Peyer's patch (tissue), 4 donors: ENCODE data around the gene YIPF3. TPM values are rescaled to one million over a fixed set of nuclear protein-coding genes. Genes with fewer than 3 reads are reported as not detected.
"Not testable (repeated sequence)": the region's sequence is repeated elsewhere in the genome, so short reads cannot be mapped to it uniquely, and the experiment has no call there.

ENCODE experiments used
- DNase-seq, 3 donors: peaks; one replicate each; pipeline ENCODE4 v3.0.0-alpha.2; 2017 to 2019
- H3K27ac ChIP-seq, 4 donors: fragments of 200-600 bp; sonication (generic); one replicate each; pipeline ENCODE4 v1.5.1; 2016 to 2019
- H3K27me3 ChIP-seq, 2 donors: fragments of 200-600 bp; sonication (generic); one replicate each; pipeline ENCODE4 v1.5.1; 2019
- H3K36me3 ChIP-seq, 3 donors: fragments of 200-600 bp; sonication (generic); one replicate each; pipeline ENCODE4 v1.5.1; 2016 to 2019
- H3K4me1 ChIP-seq, 4 donors: fragments of 200-600 bp; sonication (generic); one replicate each; pipeline ENCODE4 v1.5.1; 2016 to 2019
- H3K4me3 ChIP-seq, 4 donors: fragments of 200-600 bp; sonication (generic); 1 replicate in 3 of 4; 2 replicates in 1 of 4; pipeline ENCODE4 v1.5.1; 2016 to 2019; ENCODE audit warnings: mild to moderate bottlenecking in 1 of 4
- H3K9me3 ChIP-seq, 4 donors: fragments of 200-600 bp; sonication (generic); one replicate each; pipeline ENCODE4 v1.5.1; 2016 to 2019; ENCODE audit warnings: mild to moderate bottlenecking in 1 of 4
- CTCF ChIP-seq, 6 experiments: fragments of 450-650 bp in 4 of 6; fragments of 200-600 bp in 2 of 6; sonication (generic) in 1 of 6; IDR thresholded peaks; one replicate each; pipeline ENCODE4 v1.5.1; 2017 to 2019; ENCODE audit warnings: antibody characterized with exemption in 6 of 6, mild to moderate bottlenecking in 3 of 6, moderate library complexity in 1 of 6
- POLR2A ChIP-seq, 2 donors: fragments of 450-650 bp; IDR thresholded peaks; one replicate each; pipeline ENCODE4 v1.5.1; 2017; ENCODE audit warnings: antibody characterized with exemption in 2 of 2, mild to moderate bottlenecking in 2 of 2, moderate library complexity in 2 of 2
- total RNA-seq, 4 donors: library from RNA; depleted of rRNA; stranded (reverse); fragments of >200 nt; gene quantifications; one replicate each; pipeline ENCODE4 v1.1.0, GENCODE V29; 2016

YIPF3 gene
- total RNA-seq, 4 donors from 2014 or later: 78.3 to 165 (median 108) TPM

- Histone ChIP-seq H3K27ac (no peak overlapping the region), H3K36me3 (peaks cover 0 to 71% (median 0%) of the 10 kb centered on the region in 3 donors), H3K27me3 (no peaks in the 10 kb centered on the region), H3K4me1 (peaks cover 0 to 6% (median 0%) of the 10 kb centered on the region in 4 donors), H3K4me3 (no peak overlapping the region), H3K9me3 (no peaks in the 10 kb centered on the region)
- DNase-seq: no peak
- TF ChIP-seq POLR2A (IDR thresholded peaks at IDR 0.05) (no peak), CTCF (IDR thresholded peaks at IDR 0.05) (no peak)
Measured at GRCh38 chr6:43503443-43503842, 13.3 kb downstream of the YIPF3 start.

GRCh38 chr6:43502666-43503065 lies 14.1 kb downstream of the YIPF3 start:
- Histone ChIP-seq H3K4me3 (no peak overlapping the region), H3K27me3 (no peaks in the 10 kb centered on the region), H3K27ac (no peak overlapping the region), H3K36me3 (peaks cover 0 to 79% (median 0%) of the 10 kb centered on the region in 3 donors), H3K4me1 (peaks cover 0 to 6% (median 0%) of the 10 kb centered on the region in 4 donors), H3K9me3 (no peaks in the 10 kb centered on the region)
- DNase-seq: no peak
- TF ChIP-seq POLR2A (IDR thresholded peaks at IDR 0.05) (no peak), CTCF (IDR thresholded peaks at IDR 0.05) (no peak)

- Histone ChIP-seq H3K9me3 (no peaks in the 10 kb centered on the region), H3K27ac (no peak overlapping the region), H3K36me3 (peaks cover 0 to 80% (median 0%) of the 10 kb centered on the region in 3 donors), H3K27me3 (no peaks in the 10 kb centered on the region), H3K4me3 (no peak overlapping the region), H3K4me1 (no peaks in the 10 kb centered on the region)
- TF ChIP-seq POLR2A (IDR thresholded peaks at IDR 0.05) (no peak), CTCF (IDR thresholded peaks at IDR 0.05) (no peak)
- no peak for DNase-seq
Measured at GRCh38 chr6:43500921-43501320, 15.8 kb downstream of the YIPF3 start.

GRCh38 chr6:43499028-43499815 lies 17.5 kb downstream of the YIPF3 start:
- Histone ChIP-seq H3K36me3 (peaks cover 0 to 63% (median 0%) of the 10 kb centered on the region in 3 donors), H3K27ac (no peak overlapping the region), H3K4me3 (no peak overlapping the region), H3K9me3 (no peaks in the 10 kb centered on the region), H3K27me3 (no peaks in the 10 kb centered on the region), H3K4me1 (peaks cover 0 to 12% (median 2%) of the 10 kb centered on the region in 4 donors)
- DNase-seq: no peak
- TF ChIP-seq POLR2A (IDR thresholded peaks at IDR 0.05): no peak

- not testable (repeated sequence) for H3K9me3 ChIP-seq, H3K27me3 ChIP-seq, DNase-seq, H3K27ac ChIP-seq, H3K4me3 ChIP-seq
- peaks cover 0 to 15% (median 5%) of the 10 kb centered on the region in 4 donors for H3K4me1 ChIP-seq
- H3K36me3 ChIP-seq: peaks cover 0 to 55% (median 0%) of the 10 kb centered on the region in 3 donors
Measured at GRCh38 chr6:43498291-43498690, 18.4 kb downstream of the YIPF3 start.

GRCh38 chr6:43497689-43498088 lies 19.0 kb downstream of the YIPF3 start:
- H3K36me3 ChIP-seq: peaks cover 0 to 49% (median 0%) of the 10 kb centered on the region in 3 donors

More at GRCh38 chr6:43497689-43498088, 19.0 kb downstream of the YIPF3 start:
- no peaks in the 10 kb centered on the region for H3K27me3 ChIP-seq
- H3K27ac ChIP-seq: no peak overlapping the region
- TF ChIP-seq CTCF (IDR thresholded peaks at IDR 0.05) (no peak), POLR2A (IDR thresholded peaks at IDR 0.05) (no peak)
- DNase-seq: no peak
- H3K4me3 ChIP-seq: no peak overlapping the region
- H3K4me1 ChIP-seq: peaks cover 0 to 15% (median 7%) of the 10 kb centered on the region in 4 donors
- no peaks in the 10 kb centered on the region for H3K9me3 ChIP-seq
